Panc1 (cell line): ENCODE results near the gene XYLT1. TPM values are rescaled to one million over a fixed set of nuclear protein-coding genes. Genes with fewer than 3 reads are reported as not detected.

ENCODE experiments used
- ATAC-seq: fragments of 200-7000 bp; cut with Tn5 transposase; 2 replicates; pipeline ENCODE4 v1.9.1; 2020; ENCODE audit warnings: mild to moderate bottlenecking, moderate library complexity
- BruUV-seq: library from RNA; stranded (reverse); fragments of 400-500 nt; replicated peaks from 2 replicates; lab custom pipeline; 2021; lab: Mats Ljungman, UMichigan
- CTCF ChIA-PET: fragments of 300-600 bp; sonication (Branson Sonifier 250); formaldehyde crosslinking; loops from one replicate; lab custom pipeline; 2022; ENCODE audit warnings: antibody characterized with exemption; lab: Charles Lee
- POLR2A ChIA-PET: fragments of 300-600 bp; sonication (Branson Sonifier 250); formaldehyde crosslinking; loops from one replicate; lab custom pipeline; 2022; ENCODE audit warnings: antibody characterized with exemption; lab: Charles Lee
- DNase-seq: peaks from one replicate; pipeline ENCODE4 v3.0.0-alpha.2; 2010; ENCODE audit warnings: low read depth, low spot score
- H3K27ac ChIP-seq: 2 replicates; pipeline ENCODE4 v1.5.1; 2011; ENCODE audit warnings: mild to moderate bottlenecking, low read length, inconsistent platforms
- H3K27me3 ChIP-seq: fragments of 200-500 bp; sonication (Bioruptor generic); 2 replicates; pipeline ENCODE4 v1.6.0; 2014; ENCODE audit warnings: low read length, inconsistent platforms; ENCODE audit not compliant: control insufficient read depth, insufficient read depth
- H3K36me3 ChIP-seq: fragments of 200-500 bp; sonication (Bioruptor generic); 2 replicates; pipeline ENCODE4 v1.5.1; 2014; ENCODE audit warnings: inconsistent platforms, mild to moderate bottlenecking, low read length, moderate library complexity; ENCODE audit not compliant: control insufficient read depth, insufficient read depth
- H3K4me1 ChIP-seq: 2 replicates; pipeline ENCODE4 v1.5.1; 2011; ENCODE audit warnings: inconsistent platforms, mild to moderate bottlenecking, low read length, moderate library complexity; ENCODE audit not compliant: control insufficient read depth, insufficient read depth
- H3K4me3 ChIP-seq, 2 experiments: 2 replicates each; pipeline ENCODE4 v1.5.1; 2011 to 2012; ENCODE audit warnings: low read depth in 2 of 2, low read length in 2 of 2, mild to moderate bottlenecking in 2 of 2, inconsistent platforms in 1 of 2, moderate library complexity in 1 of 2
- H3K9me3 ChIP-seq: fragments of 200-500 bp; sonication (Bioruptor generic); 2 replicates; pipeline ENCODE4 v1.5.1; 2014; ENCODE audit warnings: low read depth, mild to moderate bottlenecking, inconsistent platforms, low read length, moderate library complexity; ENCODE audit not compliant: control insufficient read depth, insufficient read depth
- CTCF ChIP-seq: fragments of 450-650 bp; IDR thresholded peaks from 2 replicates; pipeline ENCODE4 v1.5.1; 2017; ENCODE audit warnings: mild to moderate bottlenecking
- POLR2AphosphoS5 ChIP-seq: IDR thresholded peaks from 2 replicates; pipeline ENCODE4 v1.6.1; 2012; ENCODE audit warnings: mild to moderate bottlenecking, low read depth, low read length, moderate library complexity
- REST ChIP-seq, 2 experiments: IDR thresholded peaks; 2 replicates each; pipeline ENCODE4 v1.6.1; 2011 to 2012; ENCODE audit warnings: low read depth in 2 of 2, control low read depth in 1 of 2, low read length in 1 of 2, mild to moderate bottlenecking in 1 of 2, moderate library complexity in 1 of 2; ENCODE audit not compliant: insufficient read depth in 1 of 2
- SIN3A ChIP-seq: IDR thresholded peaks from 2 replicates; pipeline ENCODE4 v1.6.1; 2012; ENCODE audit warnings: low read depth, mild to moderate bottlenecking, low read length, moderate library complexity, borderline replicate concordance; ENCODE audit not compliant: insufficient read depth
- TCF7L2 ChIP-seq: IDR thresholded peaks from 2 replicates; pipeline ENCODE4 v1.6.1; 2011; ENCODE audit warnings: mild to moderate bottlenecking, low read depth, low read length, inconsistent platforms
- in situ Hi-C: cut with HindIII; loops from 2 replicates; pipeline ENCODE4 v1.10.0; 2016; ENCODE audit warnings: low sequenced_read_pairs, low pct_unique_long_range_greater_than_20kb
- intact Hi-C: fragments of 100-400 bp; cut with micrococcal nuclease; formaldehyde crosslinking; loops from one replicate; pipeline ENCODE4 v1.10.0; 2022; ENCODE audit not compliant: unreplicated experiment
- total RNA-seq: library from RNA; stranded (reverse); gene quantifications from one replicate; pipeline ENCODE4 v1.2.1, GENCODE V29; 2021; ENCODE audit not compliant: unreplicated experiment

Gene XYLT1
- total RNA-seq, 1 experiment from 2014 or later, result 0.62 TPM

- Histone ChIP-seq H3K4me1 (no peaks in the 10 kb centered on the region), H3K9me3 (no peaks in the 10 kb centered on the region), H3K4me3 (no peak overlapping the region), H3K27ac (no peak overlapping the region), H3K27me3 (peaks cover 3% of the 10 kb centered on the region; the same call in 1 of the 2 replicates), H3K36me3 (no peaks in the 10 kb centered on the region)
- in situ Hi-C loops (no loop called here), intact Hi-C loops (no loop called here)
- TF ChIP-seq TCF7L2 (no peak), CTCF (no peak), REST (IDR thresholded peaks at IDR 0.05; ENCODE audit: insufficient read depth in 1 of 2, low read depth in 2 of 2, low read length in 1 of 2) (peak in 1 of 2 experiments; percentile 71; a peak in 3 of 4 replicates)
- DNase-seq (no peak), ATAC-seq (no peak)
- ChIA-PET CTCF (no interaction called here), POLR2A (no interaction called here)
- no TSS peak for BruUV-seq
These were observed 386.6 kb downstream of the XYLT1 start for GRCh38 chr16:17084130-17084529.

- ChIA-PET CTCF (no interaction called here), POLR2A (no interaction called here)
- Histone ChIP-seq H3K4me3 (no peak overlapping the region), H3K36me3 (no peaks in the 10 kb centered on the region), H3K27ac (no peak overlapping the region), H3K27me3 (peaks cover 3% of the 10 kb centered on the region; the same call in 1 of the 2 replicates), H3K4me1 (no peaks in the 10 kb centered on the region), H3K9me3 (no peaks in the 10 kb centered on the region)
- DNase-seq, result no peak
- in situ Hi-C loops, result no loop called here
- no peak for TF ChIP-seq SIN3A
- no peak for TF ChIP-seq REST (IDR thresholded peaks at IDR 0.05; ENCODE audit: insufficient read depth in 1 of 2, low read depth in 2 of 2, low read length in 1 of 2)
- no peak for TF ChIP-seq CTCF
- TF ChIP-seq TCF7L2, result no peak
- TF ChIP-seq POLR2AphosphoS5, result no peak
- ATAC-seq, result no peak
- intact Hi-C loops, result no loop called here
- BruUV-seq, result no TSS peak
These were observed 387.1 kb downstream of the XYLT1 start for GRCh38 chr16:17083628-17084027.
